GM12801 (cell line): Measurements from ENCODE around the gene ADGRG3.

Source experiments
- TF ChIP-seq, protein P1 (sequence below): IDR thresholded peaks from one replicate; pipeline ENCODE4 v1.5.1; 2011; ENCODE audit warnings: control low read depth; ENCODE audit not compliant: insufficient read length; ENCODE audit errors: extremely low read depth

Gene ADGRG3

DNA sequence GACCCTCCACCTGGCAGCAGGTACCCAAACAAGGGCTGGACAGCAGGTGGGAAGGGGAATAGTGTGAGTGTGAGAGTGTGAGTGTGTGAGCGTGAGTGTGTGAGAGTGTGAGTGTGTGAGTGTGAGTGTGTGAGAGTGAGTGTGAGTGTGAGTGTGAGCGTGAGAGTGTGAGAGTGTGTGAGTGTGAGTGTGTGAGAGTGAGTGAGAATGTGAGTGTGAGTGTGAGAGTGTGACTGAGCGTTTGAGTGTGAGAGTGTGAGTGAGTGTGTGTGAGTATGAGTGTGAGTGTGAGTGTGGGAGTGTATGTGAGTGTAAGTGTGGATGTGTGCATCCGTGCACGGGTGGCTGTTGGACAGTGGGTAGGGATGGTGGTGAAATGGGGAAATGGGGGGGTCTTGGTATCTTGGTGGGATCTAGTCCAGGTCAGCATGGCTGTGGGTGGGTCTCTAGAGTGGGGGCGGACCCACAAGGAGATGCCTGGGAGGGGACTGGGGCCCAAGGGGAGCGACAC is 39.3 kb upstream of the ADGRG3 start:
- TF ChIP-seq, protein P1, sequence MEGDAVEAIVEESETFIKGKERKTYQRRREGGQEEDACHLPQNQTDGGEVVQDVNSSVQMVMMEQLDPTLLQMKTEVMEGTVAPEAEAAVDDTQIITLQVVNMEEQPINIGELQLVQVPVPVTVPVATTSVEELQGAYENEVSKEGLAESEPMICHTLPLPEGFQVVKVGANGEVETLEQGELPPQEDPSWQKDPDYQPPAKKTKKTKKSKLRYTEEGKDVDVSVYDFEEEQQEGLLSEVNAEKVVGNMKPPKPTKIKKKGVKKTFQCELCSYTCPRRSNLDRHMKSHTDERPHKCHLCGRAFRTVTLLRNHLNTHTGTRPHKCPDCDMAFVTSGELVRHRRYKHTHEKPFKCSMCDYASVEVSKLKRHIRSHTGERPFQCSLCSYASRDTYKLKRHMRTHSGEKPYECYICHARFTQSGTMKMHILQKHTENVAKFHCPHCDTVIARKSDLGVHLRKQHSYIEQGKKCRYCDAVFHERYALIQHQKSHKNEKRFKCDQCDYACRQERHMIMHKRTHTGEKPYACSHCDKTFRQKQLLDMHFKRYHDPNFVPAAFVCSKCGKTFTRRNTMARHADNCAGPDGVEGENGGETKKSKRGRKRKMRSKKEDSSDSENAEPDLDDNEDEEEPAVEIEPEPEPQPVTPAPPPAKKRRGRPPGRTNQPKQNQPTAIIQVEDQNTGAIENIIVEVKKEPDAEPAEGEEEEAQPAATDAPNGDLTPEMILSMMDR = no peak

DNA sequence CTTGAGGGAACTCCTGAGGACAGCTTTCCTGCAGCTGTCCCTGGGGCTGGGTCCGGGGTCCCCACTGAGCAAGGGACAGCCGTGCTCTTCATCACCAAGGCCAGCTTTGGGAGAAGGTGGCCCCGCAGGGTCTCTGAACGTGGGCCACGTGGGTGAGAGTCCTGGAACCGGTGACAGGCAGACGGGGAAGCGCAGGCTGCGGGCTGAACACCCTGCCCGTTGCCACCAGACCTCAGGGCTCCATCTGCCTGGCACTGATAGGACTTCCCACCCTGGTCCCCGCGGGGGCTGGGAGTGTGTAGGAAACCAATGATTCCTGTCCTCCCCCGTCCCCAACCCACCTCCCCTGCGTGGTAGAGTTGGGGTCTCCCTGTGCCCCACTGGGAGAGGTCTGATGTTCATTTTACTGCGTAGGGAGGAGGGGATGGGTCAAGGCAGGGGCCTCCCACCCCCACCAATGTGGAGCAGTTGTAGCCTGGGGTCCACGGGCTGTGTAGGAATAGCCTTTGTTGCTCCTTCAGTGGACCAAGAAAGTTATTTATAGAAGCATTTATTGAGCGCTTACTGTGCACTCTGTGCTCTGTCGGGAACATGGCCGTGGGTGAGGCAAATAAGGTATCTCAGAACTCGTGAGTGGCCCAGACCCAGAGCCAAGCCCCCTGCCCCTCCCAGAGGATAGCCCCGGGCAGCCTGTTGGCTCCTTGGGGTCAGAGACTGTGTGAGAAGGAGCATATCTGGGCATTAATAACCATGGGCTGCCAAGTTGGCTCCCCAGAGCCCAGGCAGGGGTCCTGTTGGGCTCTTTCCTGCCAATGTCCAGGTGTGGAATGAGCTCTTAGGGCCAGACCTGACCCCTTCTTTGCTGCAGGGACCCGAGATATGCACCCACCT is 38.3 kb upstream of the ADGRG3 start:
- TF ChIP-seq, protein P1 = no peak

DNA sequence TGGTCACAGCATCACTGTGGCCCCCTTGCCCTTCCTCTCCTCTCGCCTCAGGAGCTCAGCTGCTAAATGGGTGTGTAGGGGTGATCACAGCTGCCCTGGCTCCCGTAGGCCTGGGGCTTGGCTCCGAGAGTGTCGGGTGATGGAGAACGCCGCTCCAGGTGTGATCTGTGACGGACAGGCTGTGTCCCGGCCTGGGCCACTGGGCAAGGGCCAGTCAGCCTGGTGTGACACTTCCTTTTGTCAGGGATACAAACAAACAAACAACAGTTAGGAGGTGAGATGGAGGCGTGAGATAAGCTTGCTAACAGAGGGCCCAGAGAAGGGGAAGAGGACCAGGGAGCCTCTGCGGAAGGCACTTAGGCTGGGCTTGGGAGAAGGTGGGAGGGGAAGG is 37.7 kb upstream of the ADGRG3 start:
- TF ChIP-seq, protein P1 = no peak

DNA sequence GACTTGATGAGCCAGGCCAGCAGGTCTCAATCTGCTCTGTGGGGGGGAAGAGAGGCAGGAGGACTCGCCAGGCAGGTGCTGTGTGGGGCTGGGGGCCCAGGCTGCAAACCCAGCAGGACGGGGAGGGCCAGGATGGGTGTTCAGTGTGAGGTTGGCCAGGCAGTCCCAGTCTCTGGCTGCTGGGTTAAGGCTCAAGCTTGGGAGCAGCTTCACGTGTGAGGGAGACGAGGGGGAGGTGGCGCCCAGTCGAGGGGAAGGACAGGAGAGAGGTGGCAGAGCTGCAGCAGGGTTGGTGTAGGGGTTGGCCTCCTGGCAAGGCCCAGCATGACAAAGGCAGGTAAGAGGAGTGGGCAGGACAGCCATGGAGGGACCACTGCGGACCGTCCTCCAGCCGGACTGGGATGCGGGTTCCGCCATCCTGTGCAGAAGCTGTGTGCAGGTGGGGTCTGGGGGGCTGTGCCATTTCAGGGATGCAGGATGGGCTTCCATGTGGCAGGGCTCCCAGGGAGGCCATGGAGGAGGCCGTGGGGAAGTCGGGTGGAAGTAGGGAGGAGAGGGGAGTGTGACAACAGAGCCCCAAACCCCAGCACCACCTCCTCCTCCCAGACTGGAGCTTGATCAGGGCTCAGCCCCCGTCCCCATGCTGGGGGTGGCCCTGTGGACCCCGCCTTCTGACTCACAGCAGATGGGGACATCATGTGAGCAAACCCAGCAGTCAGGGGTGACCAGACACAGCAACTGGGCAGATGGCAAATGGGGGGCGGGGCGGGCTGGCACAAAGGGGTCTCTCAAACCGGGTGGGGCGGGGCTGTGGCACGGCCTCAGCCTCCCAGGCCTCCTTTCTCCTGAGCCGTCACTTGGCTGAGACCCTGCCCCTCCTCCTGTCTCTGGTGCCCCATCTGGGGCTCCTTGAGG is 36.9 kb upstream of the ADGRG3 start:
- TF ChIP-seq, protein P1 = no peak

DNA sequence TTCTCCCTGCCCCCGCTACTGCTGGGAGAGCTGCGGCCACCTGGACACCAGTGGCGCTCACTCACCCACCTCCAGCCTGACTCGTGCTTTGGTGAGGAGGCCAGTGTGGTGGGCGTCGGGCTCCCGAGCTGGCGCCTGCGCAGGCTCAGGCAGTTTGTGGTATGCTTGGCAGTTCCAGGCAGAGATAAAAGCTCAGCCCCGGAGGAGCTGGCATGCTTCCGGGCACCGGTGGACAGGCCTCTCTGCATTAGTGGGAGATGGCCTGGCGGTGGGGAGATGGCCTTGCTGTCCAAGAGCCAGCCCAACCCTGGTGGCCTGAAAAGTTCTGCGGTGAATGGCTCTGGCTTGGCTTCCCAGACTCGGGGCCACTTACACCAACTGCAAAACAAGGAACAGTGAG is 35.5 kb upstream of the ADGRG3 start:
- TF ChIP-seq, protein P1 = no peak

DNA sequence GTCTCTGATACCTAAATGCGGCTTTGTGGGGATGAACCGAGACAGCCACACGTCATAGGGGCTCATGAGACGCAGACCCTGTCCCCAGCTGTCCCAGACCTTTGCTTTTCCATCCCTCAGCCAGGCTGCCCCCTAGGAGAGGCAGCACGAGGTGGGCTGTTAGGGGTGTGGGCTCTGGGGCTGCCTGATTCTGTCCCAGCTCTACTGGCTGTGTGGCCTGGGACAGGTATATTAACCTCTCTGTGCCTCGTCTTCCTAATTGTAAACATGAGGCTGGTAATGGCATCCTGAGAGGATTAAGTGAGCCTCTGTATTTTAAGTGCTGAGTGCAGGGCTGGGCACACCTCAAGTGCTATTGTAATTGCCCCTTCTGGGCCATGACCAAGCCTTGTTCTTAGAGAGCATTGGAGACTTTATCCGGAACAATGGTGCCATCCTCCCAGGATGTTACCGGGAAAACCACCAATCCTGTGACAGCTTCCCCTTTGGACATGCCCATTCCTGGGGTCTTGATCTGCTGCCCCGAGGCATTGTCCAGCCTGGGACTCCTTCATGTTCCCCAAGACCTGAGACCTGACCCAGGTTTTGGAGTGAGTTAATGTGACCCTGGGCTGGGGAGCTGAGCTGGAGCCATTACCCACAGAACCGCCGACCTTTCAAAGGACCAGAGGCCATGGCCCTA is 34.6 kb upstream of the ADGRG3 start:
- TF ChIP-seq, protein P1 = no peak

DNA sequence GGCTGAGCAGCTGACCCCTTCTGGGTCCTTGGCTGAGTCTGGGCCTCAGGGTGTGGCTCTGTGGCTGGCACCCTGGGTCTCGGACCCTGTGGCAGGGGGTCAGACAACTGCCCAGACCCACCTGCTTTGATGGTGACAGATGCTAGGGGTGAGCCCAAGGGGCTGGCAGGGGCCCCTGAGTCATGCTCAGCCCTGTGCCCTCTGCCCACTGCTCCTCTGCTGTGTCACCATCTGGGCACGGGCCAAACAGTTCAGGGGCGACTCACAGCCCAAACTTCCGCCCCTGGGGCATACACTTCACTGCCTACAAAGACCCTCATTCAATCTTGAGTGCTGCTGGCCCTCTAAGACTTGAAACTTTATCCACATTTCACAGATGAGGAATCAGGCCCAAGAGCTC is 33.9 kb upstream of the ADGRG3 start:
- TF ChIP-seq, protein P1 = no peak
